Tibial nerve (tissue), 4 donors: ENCODE results near the gene SLC25A33. TPM values are rescaled to one million over a fixed set of nuclear protein-coding genes. Genes with fewer than 3 reads are reported as not detected.
"Not testable (repeated sequence)": the region's sequence is repeated elsewhere in the genome, so short reads cannot be mapped to it uniquely, and the experiment has no call there.

Experiments used
- DNase-seq, 2 donors: peaks; one replicate each; pipeline ENCODE4 v3.0.0-alpha.2; 2019; ENCODE audit warnings: low spot score in 2 of 2
- H3K27ac ChIP-seq, 4 donors: fragments of 200-600 bp; sonication (generic) in 3 of 4; one replicate each; pipeline ENCODE4 v1.5.1; 2017 to 2019; ENCODE audit warnings: mild to moderate bottlenecking in 1 of 4
- H3K27me3 ChIP-seq, 2 donors: fragments of 200-600 bp; sonication (generic) in 1 of 2; one replicate each; pipeline versions ENCODE4 v1.5.1 to v1.6.0; 2017 to 2019
- H3K36me3 ChIP-seq, 3 donors: fragments of 200-600 bp; sonication (generic); one replicate each; pipeline ENCODE4 v1.5.1; 2018 to 2019
- H3K4me1 ChIP-seq, 4 donors: fragments of 200-600 bp; sonication (generic) in 3 of 4; one replicate each; pipeline ENCODE4 v1.5.1; 2017 to 2019
- H3K4me3 ChIP-seq, 4 donors: fragments of 200-600 bp; sonication (generic) in 3 of 4; one replicate each; pipeline ENCODE4 v1.5.1; 2017 to 2019; ENCODE audit warnings: mild to moderate bottlenecking in 1 of 4, moderate library complexity in 1 of 4
- H3K9me3 ChIP-seq, 4 donors: fragments of 200-600 bp; sonication (generic) in 3 of 4; one replicate each; pipeline ENCODE4 v1.5.1; 2017 to 2019
- CTCF ChIP-seq, 5 experiments: fragments of 200-600 bp in 3 of 5; fragments of 450-650 bp in 2 of 5; sonication (generic) in 3 of 5; IDR thresholded peaks; one replicate each; pipeline ENCODE4 v1.5.1; 2016 to 2019; ENCODE audit warnings: antibody characterized with exemption in 5 of 5, mild to moderate bottlenecking in 3 of 5, moderate library complexity in 2 of 5
- EP300 ChIP-seq, 2 donors: sonication (generic); formaldehyde crosslinking; IDR thresholded peaks; one replicate each; pipeline ENCODE4 v1.6.1; 2017; ENCODE audit warnings: antibody characterized with exemption in 2 of 2, mild to moderate bottlenecking in 1 of 2
- POLR2A ChIP-seq, 2 donors: fragments of 450-650 bp; IDR thresholded peaks; one replicate each; pipeline ENCODE4 v1.6.1; 2017; ENCODE audit warnings: antibody characterized with exemption in 2 of 2, mild to moderate bottlenecking in 2 of 2, moderate library complexity in 2 of 2
- WGBS, 2 donors: methylation state at CpG; one replicate each; pipeline ENCODE4 v1.1.5; 2018; 5-methylcytosine and 5-hydroxymethylcytosine counted together
- total RNA-seq, 4 donors: library from RNA; depleted of rRNA; stranded (reverse); fragments of >200 nt; gene quantifications; one replicate each; pipeline ENCODE4 v1.1.0, GENCODE V29; 2016

SLC25A33 gene
- total RNA-seq, 4 donors from 2014 or later = 5.4 to 10.2 (median 6.8) TPM

- TF ChIP-seq POLR2A (IDR thresholded peaks at IDR 0.05) = no peak
- TF ChIP-seq CTCF (IDR thresholded peaks at IDR 0.05) = no peak
- no peak for TF ChIP-seq EP300 (IDR thresholded peaks at IDR 0.05)
- Histone ChIP-seq H3K36me3 (no peaks in the 10 kb centered on the region), H3K27ac (no peak overlapping the region), H3K9me3 (peaks cover 0 to 15% (median 0%) of the 10 kb centered on the region in 4 donors), H3K27me3 (no peaks in the 10 kb centered on the region), H3K4me1 (no peaks in the 10 kb centered on the region), H3K4me3 (no peak overlapping the region)
- DNase-seq = no peak
- WGBS, 2 donors = 93 to 95% methylated on average over 6 of the region's 6 CpGs
Observed at GRCh38 chr1:9510130-9510529, 29.1 kb upstream of the SLC25A33 start.

- H3K36me3 ChIP-seq, H3K4me3 ChIP-seq, H3K4me1 ChIP-seq, DNase-seq, H3K27me3 ChIP-seq, H3K27ac ChIP-seq: not testable (repeated sequence)
- H3K9me3 ChIP-seq = peaks cover 0 to 26% (median 0%) of the 10 kb centered on the region in 4 donors
- 89 to 90% methylated on average over 9 of the region's 9 CpGs for WGBS, 2 donors
Observed at GRCh38 chr1:9515550-9515949, 23.7 kb upstream of the SLC25A33 start.

GRCh38 chr1:9518454-9518998 is 20.7 kb upstream of the SLC25A33 start:
- H3K4me1 ChIP-seq = no peaks in the 10 kb centered on the region
- H3K36me3 ChIP-seq = no peaks in the 10 kb centered on the region
- no peak for DNase-seq
- no peak for TF ChIP-seq POLR2A (IDR thresholded peaks at IDR 0.05)
- no peak for TF ChIP-seq EP300 (IDR thresholded peaks at IDR 0.05)
- no peak for TF ChIP-seq CTCF (IDR thresholded peaks at IDR 0.05)
- H3K27me3 ChIP-seq = peaks cover 0 to 4% of the 10 kb centered on the region in 2 donors
- no peak overlapping the region for H3K27ac ChIP-seq
- 79 to 82% methylated on average over 10 of the region's 10 CpGs for WGBS, 2 donors
- H3K4me3 ChIP-seq = no peak overlapping the region
- H3K9me3 ChIP-seq = peaks cover 0 to 21% (median 0%) of the 10 kb centered on the region in 4 donors

- no peaks in the 10 kb centered on the region for H3K36me3 ChIP-seq
- no peaks in the 10 kb centered on the region for H3K4me1 ChIP-seq
- no peak for TF ChIP-seq EP300 (IDR thresholded peaks at IDR 0.05)
- no peak for TF ChIP-seq CTCF (IDR thresholded peaks at IDR 0.05)
- no peak for TF ChIP-seq POLR2A (IDR thresholded peaks at IDR 0.05)
- no peak for DNase-seq
- no peak overlapping the region for H3K27ac ChIP-seq
- H3K4me3 ChIP-seq = no peak overlapping the region
- H3K9me3 ChIP-seq = peaks cover 0 to 9% (median 0%) of the 10 kb centered on the region in 4 donors
- H3K27me3 ChIP-seq = peaks cover 0 to 4% of the 10 kb centered on the region in 2 donors
- WGBS, 2 donors = 52 to 56% methylated on average over 8 of the region's 8 CpGs
Observed at GRCh38 chr1:9520411-9520810, 18.9 kb upstream of the SLC25A33 start.

- Histone ChIP-seq H3K27me3 (no peaks in the 10 kb centered on the region), H3K36me3 (no peaks in the 10 kb centered on the region), H3K4me1 (peaks cover 0 to 15% (median 10%) of the 10 kb centered on the region in 4 donors), H3K27ac (no peak overlapping the region), H3K4me3 (no peak overlapping the region), H3K9me3 (no peaks in the 10 kb centered on the region)
- TF ChIP-seq POLR2A (IDR thresholded peaks at IDR 0.05) (no peak), EP300 (IDR thresholded peaks at IDR 0.05) (no peak), CTCF (IDR thresholded peaks at IDR 0.05) (no peak)
- DNase-seq = no peak
- 57 to 67% methylated on average over 8 of the region's 8 CpGs for WGBS, 2 donors
Observed at GRCh38 chr1:9529190-9529589, 10.1 kb upstream of the SLC25A33 start.

- no peaks in the 10 kb centered on the region for H3K27me3 ChIP-seq
- H3K4me3 ChIP-seq = no peak overlapping the region
- no peak for DNase-seq
- H3K27ac ChIP-seq = no peak overlapping the region
- peaks cover 0 to 15% (median 10%) of the 10 kb centered on the region in 4 donors for H3K4me1 ChIP-seq
- TF ChIP-seq CTCF (IDR thresholded peaks at IDR 0.05) = no peak
- no peak for TF ChIP-seq POLR2A (IDR thresholded peaks at IDR 0.05)
- no peak for TF ChIP-seq EP300 (IDR thresholded peaks at IDR 0.05)
- H3K36me3 ChIP-seq = no peaks in the 10 kb centered on the region
- WGBS, 2 donors = 97 to 98% methylated on average over 4 of the region's 4 CpGs
- no peaks in the 10 kb centered on the region for H3K9me3 ChIP-seq
Observed at GRCh38 chr1:9530320-9530719, 8.9 kb upstream of the SLC25A33 start.
